Endothelial cell of umbilical vein (primary cell): Measurements from ENCODE around the gene IRS1. TPM values are rescaled to one million over a fixed set of nuclear protein-coding genes. Genes with fewer than 3 reads are reported as not detected.

ENCODE experiments used
- BruUV-seq: library from RNA; stranded (reverse); fragments of 400-500 nt; replicated peaks from 2 replicates; lab custom pipeline; 2021; lab: Mats Ljungman, UMichigan
- CTCF ChIA-PET: fragments of 300-600, 350-600 bp; sonication (Branson Sonifier 250); formaldehyde crosslinking; loops from one replicate; lab custom pipeline; 2021; ENCODE audit warnings: antibody characterized with exemption, inconsistent platforms; lab: Charles Lee
- POLR2A ChIA-PET: fragments of 300-600, 350-600 bp; sonication (Branson Sonifier 250); formaldehyde crosslinking; loops from one replicate; lab custom pipeline; 2021; ENCODE audit warnings: antibody characterized with exemption, inconsistent platforms; lab: Charles Lee
- DNase-seq: peaks from one replicate; pipeline ENCODE4 v3.0.0-alpha.2; 2011; ENCODE audit warnings: low read depth, low spot score
- FAIRE-seq: peaks from 2 replicates; lab custom pipeline; 2011; peaks lifted over from hg19 to GRCh38; lab: Jason Lieb, UNC
- H2AFZ ChIP-seq: 2 replicates; pipeline ENCODE4 v1.6.0; 2012; ENCODE audit warnings: low read depth, low read length, control low read depth, inconsistent platforms
- H3K27ac ChIP-seq: 2 replicates; pipeline ENCODE4 v1.5.1; 2011; ENCODE audit warnings: low read depth, mild to moderate bottlenecking, control low read depth, low read length, moderate library complexity; ENCODE audit not compliant: insufficient read depth
- H3K27me3 ChIP-seq, 2 experiments: 2 replicates each; pipeline versions ENCODE4 v1.6.0 to v1.6.1; 2011; ENCODE audit warnings: low read length in 2 of 2, mixed read lengths in 1 of 2; ENCODE audit not compliant: control insufficient read depth in 2 of 2, insufficient read depth in 2 of 2
- H3K36me3 ChIP-seq, 2 experiments: 2 replicates in 1 of 2; 3 replicates in 1 of 2; pipeline ENCODE4 v1.5.1; 2011; ENCODE audit warnings: low read length in 2 of 2, mild to moderate bottlenecking in 1 of 2, moderate library complexity in 1 of 2; ENCODE audit not compliant: control insufficient read depth in 2 of 2, insufficient read depth in 2 of 2; ENCODE audit errors: extremely low read depth in 1 of 2
- H3K4me1 ChIP-seq: 3 replicates; pipeline ENCODE4 v1.5.1; 2011; ENCODE audit warnings: mild to moderate bottlenecking, low read length; ENCODE audit not compliant: control insufficient read depth, insufficient read depth; ENCODE audit errors: extremely low read depth
- H3K4me2 ChIP-seq: 2 replicates; pipeline ENCODE4 v1.6.1; 2011; ENCODE audit warnings: low read length, control low read depth, mixed read lengths; ENCODE audit not compliant: insufficient read depth
- H3K4me3 ChIP-seq, 3 experiments: fragments of 200-600 bp in 1 of 3; sonication (generic), shearing (Covaris generic) in 1 of 3; replicated peaks in 1 of 3; 2 replicates each; pipeline ENCODE4 v1.5.1; 2011 to 2016; ENCODE audit warnings: control low read depth in 3 of 3, low read length in 3 of 3, mild to moderate bottlenecking in 2 of 3, inconsistent platforms in 1 of 3, low read depth in 1 of 3, moderate library complexity in 1 of 3; ENCODE audit not compliant: insufficient read depth in 1 of 3
- H3K79me2 ChIP-seq: 2 replicates; pipeline ENCODE4 v1.6.0; 2012; ENCODE audit warnings: low read length, inconsistent platforms; ENCODE audit not compliant: control insufficient read depth, insufficient read depth
- H3K9ac ChIP-seq: replicated peaks from 2 replicates; pipeline ENCODE3; 2011; ENCODE audit warnings: low read length, control low read depth; ENCODE audit not compliant: insufficient read depth; ENCODE audit errors: extremely low read depth
- H3K9me1 ChIP-seq: replicated peaks from 3 replicates; pipeline ENCODE4 v1.6.0; 2011; ENCODE audit warnings: mild to moderate bottlenecking, low read length; ENCODE audit not compliant: control insufficient read depth, insufficient read depth; ENCODE audit errors: extremely low read depth
- H3K9me3 ChIP-seq: replicated peaks from 2 replicates; pipeline ENCODE4 v1.5.1; 2012; ENCODE audit warnings: low read length, inconsistent platforms; ENCODE audit not compliant: control insufficient read depth, insufficient read depth
- H4K20me1 ChIP-seq: replicated peaks from 2 replicates; pipeline ENCODE3; 2011; ENCODE audit warnings: mild to moderate bottlenecking, low read length; ENCODE audit not compliant: control insufficient read depth, insufficient read depth; ENCODE audit errors: extremely low read depth
- EZH2 ChIP-seq: IDR thresholded peaks from 2 replicates; pipeline ENCODE4 v1.6.1; 2012; ENCODE audit warnings: borderline replicate concordance, low read depth, mild to moderate bottlenecking, moderate library complexity, low read length, inconsistent platforms; ENCODE audit not compliant: severe bottlenecking
- FOS ChIP-seq: IDR thresholded peaks from 2 replicates; pipeline ENCODE4 v1.6.1; 2011; ENCODE audit warnings: mild to moderate bottlenecking, low read length, moderate library complexity, borderline replicate concordance; ENCODE audit not compliant: insufficient read depth
- GATA2 ChIP-seq: IDR thresholded peaks from 2 replicates; pipeline ENCODE4 v1.7.0; 2011; ENCODE audit warnings: low read depth, mild to moderate bottlenecking, moderate library complexity, mixed read lengths, low read length; ENCODE audit not compliant: insufficient read length, insufficient read depth
- JUN ChIP-seq: IDR thresholded peaks from 2 replicates; pipeline ENCODE4 v1.6.1; 2011; ENCODE audit warnings: borderline replicate concordance, low read depth; ENCODE audit not compliant: insufficient read length, insufficient read depth
- MAX ChIP-seq: IDR thresholded peaks from 2 replicates; pipeline ENCODE4 v1.6.1; 2011; ENCODE audit not compliant: insufficient read depth, insufficient read length
- MYC ChIP-seq: IDR thresholded peaks from one replicate; pipeline ENCODE4 v1.6.1; 2011; ENCODE audit warnings: mild to moderate bottlenecking, low read depth, low read length
- POLR2A ChIP-seq: IDR thresholded peaks from 2 replicates; pipeline ENCODE4 v1.6.1; 2012; ENCODE audit warnings: low read depth, mild to moderate bottlenecking, control low read depth, low read length
- POLR2AphosphoS5 ChIP-seq: IDR thresholded peaks from 2 replicates; pipeline ENCODE4 v1.6.1; 2012; ENCODE audit warnings: low read depth, mild to moderate bottlenecking, control low read depth, low read length, moderate library complexity; ENCODE audit not compliant: insufficient read depth
- dilution Hi-C: fragments of 300-500 bp; cut with MboI; formaldehyde crosslinking; loops from one replicate; pipeline ENCODE4 v1.15.0; 2019; ENCODE audit warnings: low sequenced_read_pairs; ENCODE audit not compliant: extremely low pct_ligation_motif_present
- intact Hi-C: fragments of 100-400 bp; cut with micrococcal nuclease; formaldehyde crosslinking; loops from one replicate; pipeline ENCODE4 v1.10.0; 2022
- polyA plus RNA-seq, 4 experiments: library from polyadenylated mRNA; depleted of rRNA in 3 of 4; stranded (reverse) in 3 of 4; unstranded in 1 of 4; fragments of >200 nt; gene quantifications; 2 replicates each; pipeline versions ENCODE4 v1.2.1 to v1.2.3, GENCODE V29; 2011 to 2012; ENCODE audit warnings: missing spikeins in 1 of 4
- total RNA-seq: library from RNA; stranded (reverse); gene quantifications from 2 replicates; pipeline ENCODE4 v1.2.3, GENCODE V29; 2021
- TF ChIP-seq, protein P1 (sequence below), 2 donors: IDR thresholded peaks; 1 replicate in 1 of 2; 2 replicates in 1 of 2; pipeline ENCODE4 v1.5.1; 2011; ENCODE audit warnings: low read length in 2 of 2, mild to moderate bottlenecking in 2 of 2, moderate library complexity in 2 of 2, control low read depth in 1 of 2, inconsistent platforms in 1 of 2, low read depth in 1 of 2; ENCODE audit not compliant: insufficient read depth in 1 of 2; ENCODE audit errors: extremely low read depth in 1 of 2

Gene IRS1
- total and polyA plus RNA-seq, 2 donors (not counting 3 experiments of a cell fraction or from before 2014, with no cell fraction given): 0.10 to 0.11 TPM

DNA sequence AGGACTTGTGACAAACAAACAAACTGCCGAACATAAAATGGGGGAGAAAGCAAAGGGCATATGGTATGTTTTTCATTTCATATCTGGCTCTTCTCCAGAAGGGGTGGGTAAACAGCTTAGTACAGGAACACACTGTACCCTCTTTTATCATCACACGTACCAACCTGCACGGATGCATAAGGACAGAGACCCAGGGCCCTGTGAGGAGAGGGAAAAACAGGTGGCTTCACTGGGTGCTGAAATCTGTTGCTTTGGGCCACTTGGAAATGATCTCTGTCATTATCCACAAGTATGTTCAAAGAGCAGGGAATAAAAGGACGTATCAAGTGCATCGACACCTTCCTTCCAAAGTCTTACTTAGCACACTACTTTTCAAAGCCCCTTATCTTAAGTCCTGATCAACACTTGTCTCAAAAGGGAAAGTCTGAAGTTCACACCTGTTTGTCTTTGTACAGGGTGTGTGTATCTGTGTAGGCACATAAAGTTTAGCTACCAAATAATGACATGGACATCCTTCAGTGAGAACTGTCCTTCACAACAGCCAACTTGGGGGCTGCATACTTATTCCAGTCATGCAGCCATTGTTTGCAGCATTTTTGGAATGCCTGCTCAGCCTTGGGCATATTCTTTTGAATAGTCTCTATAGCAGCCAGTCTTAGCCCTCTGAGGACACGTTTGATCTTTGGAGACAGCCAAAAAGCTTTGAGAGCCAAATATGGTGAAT is 60.6 kb downstream of the IRS1 start:
- ChIA-PET CTCF (no interaction called here), POLR2A (no interaction called here)
- Histone ChIP-seq H3K36me3 (no peaks in the 10 kb centered on the region), H3K79me2 (no peaks in the 10 kb centered on the region), H3K27me3 (no peaks in the 10 kb centered on the region), H3K4me3 (no peak overlapping the region), H3K4me2 (no peak overlapping the region), H4K20me1 (no peaks in the 10 kb centered on the region), H2AFZ (no peak overlapping the region), H3K27ac (no peak overlapping the region), H3K4me1 (no peaks in the 10 kb centered on the region), H3K9me1 (no peaks in the 10 kb centered on the region), H3K9me3 (no peaks in the 10 kb centered on the region), H3K9ac (no peak overlapping the region)
- no TSS peak for BruUV-seq
- TF ChIP-seq FOS: no peak
- TF ChIP-seq MYC: no peak
- TF ChIP-seq, protein P1, sequence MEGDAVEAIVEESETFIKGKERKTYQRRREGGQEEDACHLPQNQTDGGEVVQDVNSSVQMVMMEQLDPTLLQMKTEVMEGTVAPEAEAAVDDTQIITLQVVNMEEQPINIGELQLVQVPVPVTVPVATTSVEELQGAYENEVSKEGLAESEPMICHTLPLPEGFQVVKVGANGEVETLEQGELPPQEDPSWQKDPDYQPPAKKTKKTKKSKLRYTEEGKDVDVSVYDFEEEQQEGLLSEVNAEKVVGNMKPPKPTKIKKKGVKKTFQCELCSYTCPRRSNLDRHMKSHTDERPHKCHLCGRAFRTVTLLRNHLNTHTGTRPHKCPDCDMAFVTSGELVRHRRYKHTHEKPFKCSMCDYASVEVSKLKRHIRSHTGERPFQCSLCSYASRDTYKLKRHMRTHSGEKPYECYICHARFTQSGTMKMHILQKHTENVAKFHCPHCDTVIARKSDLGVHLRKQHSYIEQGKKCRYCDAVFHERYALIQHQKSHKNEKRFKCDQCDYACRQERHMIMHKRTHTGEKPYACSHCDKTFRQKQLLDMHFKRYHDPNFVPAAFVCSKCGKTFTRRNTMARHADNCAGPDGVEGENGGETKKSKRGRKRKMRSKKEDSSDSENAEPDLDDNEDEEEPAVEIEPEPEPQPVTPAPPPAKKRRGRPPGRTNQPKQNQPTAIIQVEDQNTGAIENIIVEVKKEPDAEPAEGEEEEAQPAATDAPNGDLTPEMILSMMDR (IDR thresholded peaks at IDR 0.05; ENCODE audit: extremely low read depth in 1 of 2, insufficient read depth in 1 of 2, low read depth in 1 of 2, low read length in 2 of 2): no peak
- no peak for TF ChIP-seq GATA2
- TF ChIP-seq JUN: no peak
- no peak for TF ChIP-seq POLR2AphosphoS5
- no peak for TF ChIP-seq EZH2
- TF ChIP-seq MAX: no peak
- TF ChIP-seq POLR2A: no peak
- intact Hi-C loops (no loop called here), dilution Hi-C loops (no loop called here)
- FAIRE-seq: no peak
- DNase-seq: no peak
